Vagina (tissue), 2 donors: ENCODE results near the gene SCARF2.

Experiments
- CTCF ChIP-seq, 3 experiments: fragments of 450-650 bp in 2 of 3; fragments of 200-600 bp in 1 of 3; sonication (generic) in 1 of 3; IDR thresholded peaks; one replicate each; pipeline ENCODE4 v1.5.1; 2017 to 2019; ENCODE audit warnings: antibody characterized with exemption in 3 of 3, mild to moderate bottlenecking in 2 of 3, moderate library complexity in 2 of 3
- POLR2A ChIP-seq, 2 donors: fragments of 450-650 bp; IDR thresholded peaks; one replicate each; pipeline ENCODE4 v1.6.1; 2017; ENCODE audit warnings: antibody characterized with exemption in 2 of 2, mild to moderate bottlenecking in 2 of 2, moderate library complexity in 2 of 2
- POLR2AphosphoS5 ChIP-seq, 2 donors: sonication (generic); formaldehyde crosslinking; IDR thresholded peaks; one replicate each; pipeline ENCODE4 v1.9.0; 2017; ENCODE audit warnings: antibody characterized with exemption in 2 of 2, mild to moderate bottlenecking in 2 of 2, low read depth in 1 of 2; ENCODE audit not compliant: insufficient read depth in 1 of 2

GRCh38 chr22:20483771-20484170 is 46.1 kb upstream of the SCARF2 start:
- TF ChIP-seq CTCF (IDR thresholded peaks at IDR 0.05) (no peak), POLR2AphosphoS5 (IDR thresholded peaks at IDR 0.05; ENCODE audit: insufficient read depth in 1 of 2, low read depth in 1 of 2) (no peak), POLR2A (IDR thresholded peaks at IDR 0.05) (no peak)
